ENCODE measurements around the gene XAF1. TPM values are rescaled to one million over a fixed set of nuclear protein-coding genes. Genes with fewer than 3 reads are reported as not detected.
"Not testable (repeated sequence)": the region's sequence is repeated elsewhere in the genome, so short reads cannot be mapped to it uniquely, and the experiment has no call there.

XAF1 gene
- polyA plus RNA-seq, 1 of the 3 experiments (the other 2 are of a cell fraction): 0.03 TPM

DNA sequence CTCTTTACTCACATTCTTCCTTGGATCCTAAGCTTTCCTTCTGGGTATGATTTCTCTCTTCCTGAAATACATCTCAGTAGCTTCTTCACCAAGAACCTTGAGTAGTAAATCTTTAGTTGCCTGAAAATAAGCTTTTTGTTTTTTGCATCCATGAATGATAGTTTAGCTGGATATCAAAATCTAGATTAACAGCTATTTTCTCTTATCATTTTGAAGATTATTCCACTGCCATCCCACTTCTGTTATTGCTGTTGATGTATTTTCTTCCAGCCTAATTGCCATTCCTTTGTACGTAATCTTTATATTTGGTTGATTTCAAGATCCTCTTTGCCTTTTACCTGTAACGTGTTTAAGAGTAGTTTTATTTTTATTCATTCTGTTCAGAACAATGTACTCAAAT is 12.6 kb downstream of the XAF1 start:
- 6% methylated on average over 2 of the region's 2 CpGs for WGBS (ENCODE audit: low lambda C conversion rate)
- Histone ChIP-seq H3F3A (replicated peaks; ENCODE audit: insufficient read depth) (no peaks in the 10 kb centered on the region), H3K9ac (no peak overlapping the region), H2AFZ (ENCODE audit: low read depth) (no peak overlapping the region), H3K36me3 (replicated peaks in 1 of 2; ENCODE audit: control insufficient read depth in 1 of 2, insufficient read depth in 2 of 2, low read length in 1 of 2) (no peaks in the 10 kb centered on the region), H3K27me3 (ENCODE audit: insufficient read depth) (peaks cover 32% of the 10 kb centered on the region; the same call in 1 of the 2 replicates), H4K20me1 (ENCODE audit: insufficient read depth) (no peaks in the 10 kb centered on the region), H3K4me1 (ENCODE audit: control insufficient read depth in 1 of 2, insufficient read depth in 2 of 2, low read depth in 1 of 2, low read length in 1 of 2) (no peaks in the 10 kb centered on the region), H3K9me2 (no peaks in the 10 kb centered on the region), H3K4me2 (no peak overlapping the region), H3K79me2 (ENCODE audit: insufficient read depth) (no peaks in the 10 kb centered on the region), H3K9me3 (peaks cover 9% of the 10 kb centered on the region; the same call in 1 of the 2 replicates), H3K27ac (ENCODE audit: low read depth in 2 of 2, low read length in 1 of 2) (no peak overlapping the region), H3K4me3 (ENCODE audit: low read depth in 2 of 2, low read length in 1 of 2) (no peak overlapping the region)
- POLR2A ChIA-PET: no interaction called here
- CTCF ChIA-PET: no interaction called here
- DNase-seq: no peak
- TF ChIP-seq FOXJ3 (CRISPR knock-in tag; IDR thresholded peaks at IDR 0.05) (no peak), NRF1 (IDR thresholded peaks at IDR 0.05; ENCODE audit: low read depth, low read length) (no peak)

DNA sequence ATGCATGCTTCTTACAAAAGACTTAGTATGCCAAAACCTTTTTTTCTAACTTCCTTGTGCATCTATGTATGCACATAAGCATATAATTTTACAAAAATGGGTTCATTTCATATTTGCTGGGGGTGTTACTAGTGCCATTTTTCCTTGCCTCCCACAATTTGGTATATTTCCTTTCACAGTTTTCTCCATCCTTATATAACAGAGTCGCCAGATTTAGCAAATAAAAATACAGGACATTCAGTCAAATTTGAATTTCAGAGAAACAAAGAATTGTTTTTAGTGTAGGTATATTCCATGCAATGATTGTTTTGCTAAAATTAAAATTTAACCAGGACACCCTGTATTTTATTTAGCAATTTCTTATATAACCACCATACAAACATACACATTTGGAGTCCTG is 16.2 kb downstream of the XAF1 start:
- Histone ChIP-seq H3K9ac (no peak overlapping the region), H3K4me3 (ENCODE audit: low read depth in 2 of 2, low read length in 1 of 2) (no peak overlapping the region), H3F3A (replicated peaks; ENCODE audit: insufficient read depth) (no peaks in the 10 kb centered on the region), H3K9me2 (no peaks in the 10 kb centered on the region), H3K27ac (ENCODE audit: low read depth in 2 of 2, low read length in 1 of 2) (no peak overlapping the region), H3K9me3 (peaks cover 9% of the 10 kb centered on the region; the same call in 1 of the 2 replicates), H3K79me2 (ENCODE audit: insufficient read depth) (no peaks in the 10 kb centered on the region), H4K20me1 (ENCODE audit: insufficient read depth) (no peaks in the 10 kb centered on the region), H2AFZ (ENCODE audit: low read depth) (no peak overlapping the region), H3K27me3 (ENCODE audit: insufficient read depth) (peaks cover 37% of the 10 kb centered on the region), H3K4me1 (ENCODE audit: control insufficient read depth in 1 of 2, insufficient read depth in 2 of 2, low read depth in 1 of 2, low read length in 1 of 2) (no peaks in the 10 kb centered on the region), H3K36me3 (replicated peaks in 1 of 2; ENCODE audit: control insufficient read depth in 1 of 2, insufficient read depth in 2 of 2, low read length in 1 of 2) (no peaks in the 10 kb centered on the region), H3K4me2 (no peak overlapping the region)
- ChIA-PET POLR2A (no interaction called here), CTCF (interaction anchor here (0.9 kb wide), 1 partner anchor 10 kb away, joined by 5 read pairs; no protein-coding TSS in a partner anchor)
- DNase-seq: no peak
- 2% methylated on average over 1 of the region's 1 CpG for WGBS (ENCODE audit: low lambda C conversion rate)
- TF ChIP-seq, protein P1, sequence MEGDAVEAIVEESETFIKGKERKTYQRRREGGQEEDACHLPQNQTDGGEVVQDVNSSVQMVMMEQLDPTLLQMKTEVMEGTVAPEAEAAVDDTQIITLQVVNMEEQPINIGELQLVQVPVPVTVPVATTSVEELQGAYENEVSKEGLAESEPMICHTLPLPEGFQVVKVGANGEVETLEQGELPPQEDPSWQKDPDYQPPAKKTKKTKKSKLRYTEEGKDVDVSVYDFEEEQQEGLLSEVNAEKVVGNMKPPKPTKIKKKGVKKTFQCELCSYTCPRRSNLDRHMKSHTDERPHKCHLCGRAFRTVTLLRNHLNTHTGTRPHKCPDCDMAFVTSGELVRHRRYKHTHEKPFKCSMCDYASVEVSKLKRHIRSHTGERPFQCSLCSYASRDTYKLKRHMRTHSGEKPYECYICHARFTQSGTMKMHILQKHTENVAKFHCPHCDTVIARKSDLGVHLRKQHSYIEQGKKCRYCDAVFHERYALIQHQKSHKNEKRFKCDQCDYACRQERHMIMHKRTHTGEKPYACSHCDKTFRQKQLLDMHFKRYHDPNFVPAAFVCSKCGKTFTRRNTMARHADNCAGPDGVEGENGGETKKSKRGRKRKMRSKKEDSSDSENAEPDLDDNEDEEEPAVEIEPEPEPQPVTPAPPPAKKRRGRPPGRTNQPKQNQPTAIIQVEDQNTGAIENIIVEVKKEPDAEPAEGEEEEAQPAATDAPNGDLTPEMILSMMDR (IDR thresholded peaks at IDR 0.05): no peak
- TF ChIP-seq FOXM1 (IDR thresholded peaks at IDR 0.05; ENCODE audit: low read depth) (no peak), TAF1 (IDR thresholded peaks at IDR 0.05; ENCODE audit: borderline replicate concordance, low read depth, low read length) (no peak), NFIC (IDR thresholded peaks at IDR 0.05; ENCODE audit: borderline replicate concordance) (no peak), TEAD4 (IDR thresholded peaks at IDR 0.05; ENCODE audit: borderline replicate concordance, insufficient read depth) (no peak), POLR2AphosphoS5 (IDR thresholded peaks at IDR 0.05; ENCODE audit: low read depth, low read length) (no peak), CHD2 (IDR thresholded peaks at IDR 0.05; ENCODE audit: low read length, partially characterized antibody) (no peak), GABPA (IDR thresholded peaks at IDR 0.05; ENCODE audit: low read depth) (no peak), SMC3 (IDR thresholded peaks at IDR 0.05; ENCODE audit: low read depth, low read length) (no peak), ELF1 (IDR thresholded peaks at IDR 0.05) (no peak), RAD21 (IDR thresholded peaks at IDR 0.05; ENCODE audit: low read length) (no peak), GATA2 (CRISPR knock-in tag; IDR thresholded peaks at IDR 0.05) (no peak)
- TF ChIP-seq, protein P2, sequence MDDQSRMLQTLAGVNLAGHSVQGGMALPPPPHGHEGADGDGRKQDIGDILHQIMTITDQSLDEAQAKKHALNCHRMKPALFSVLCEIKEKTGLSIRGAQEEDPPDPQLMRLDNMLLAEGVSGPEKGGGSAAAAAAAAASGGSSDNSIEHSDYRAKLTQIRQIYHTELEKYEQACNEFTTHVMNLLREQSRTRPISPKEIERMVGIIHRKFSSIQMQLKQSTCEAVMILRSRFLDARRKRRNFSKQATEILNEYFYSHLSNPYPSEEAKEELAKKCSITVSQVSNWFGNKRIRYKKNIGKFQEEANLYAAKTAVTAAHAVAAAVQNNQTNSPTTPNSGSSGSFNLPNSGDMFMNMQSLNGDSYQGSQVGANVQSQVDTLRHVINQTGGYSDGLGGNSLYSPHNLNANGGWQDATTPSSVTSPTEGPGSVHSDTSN (IDR thresholded peaks at IDR 0.05): no peak
- TF ChIP-seq, protein P3, sequence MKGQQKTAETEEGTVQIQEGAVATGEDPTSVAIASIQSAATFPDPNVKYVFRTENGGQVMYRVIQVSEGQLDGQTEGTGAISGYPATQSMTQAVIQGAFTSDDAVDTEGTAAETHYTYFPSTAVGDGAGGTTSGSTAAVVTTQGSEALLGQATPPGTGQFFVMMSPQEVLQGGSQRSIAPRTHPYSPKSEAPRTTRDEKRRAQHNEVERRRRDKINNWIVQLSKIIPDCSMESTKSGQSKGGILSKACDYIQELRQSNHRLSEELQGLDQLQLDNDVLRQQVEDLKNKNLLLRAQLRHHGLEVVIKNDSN (IDR thresholded peaks at IDR 0.05; ENCODE audit: borderline replicate concordance, low read depth): no peak
- TF ChIP-seq, protein P4, sequence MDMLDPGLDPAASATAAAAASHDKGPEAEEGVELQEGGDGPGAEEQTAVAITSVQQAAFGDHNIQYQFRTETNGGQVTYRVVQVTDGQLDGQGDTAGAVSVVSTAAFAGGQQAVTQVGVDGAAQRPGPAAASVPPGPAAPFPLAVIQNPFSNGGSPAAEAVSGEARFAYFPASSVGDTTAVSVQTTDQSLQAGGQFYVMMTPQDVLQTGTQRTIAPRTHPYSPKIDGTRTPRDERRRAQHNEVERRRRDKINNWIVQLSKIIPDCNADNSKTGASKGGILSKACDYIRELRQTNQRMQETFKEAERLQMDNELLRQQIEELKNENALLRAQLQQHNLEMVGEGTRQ (IDR thresholded peaks at IDR 0.05; ENCODE audit: borderline replicate concordance, low read depth, low read length): no peak
- TF ChIP-seq, protein P5, sequence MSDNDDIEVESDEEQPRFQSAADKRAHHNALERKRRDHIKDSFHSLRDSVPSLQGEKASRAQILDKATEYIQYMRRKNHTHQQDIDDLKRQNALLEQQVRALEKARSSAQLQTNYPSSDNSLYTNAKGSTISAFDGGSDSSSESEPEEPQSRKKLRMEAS (IDR thresholded peaks at IDR 0.05; ENCODE audit: low read depth): no peak

DNA sequence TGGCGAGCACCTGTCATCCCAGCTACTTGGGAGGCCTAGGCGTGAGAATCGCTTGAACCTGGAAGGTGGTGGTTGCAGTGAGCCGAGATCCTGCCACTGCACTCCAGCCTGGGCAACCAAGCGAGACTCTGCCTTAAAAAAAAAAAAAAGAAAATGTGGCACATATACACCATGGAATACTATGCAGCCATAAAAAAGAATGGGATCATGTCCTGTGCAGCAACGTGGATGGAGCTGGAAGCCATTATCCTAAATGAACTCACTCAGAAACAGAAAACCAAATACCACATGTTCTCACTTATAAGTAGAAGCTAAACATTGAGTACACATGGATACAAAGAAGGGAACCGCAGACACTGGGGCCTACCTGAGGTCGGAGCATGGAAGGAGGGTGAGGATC is 19.1 kb downstream of the XAF1 start:
- POLR2A ChIA-PET; H3K27ac ChIP-seq (ENCODE audit: low read depth in 2 of 2, low read length in 1 of 2); H3K9ac ChIP-seq; H3F3A ChIP-seq (replicated peaks; ENCODE audit: insufficient read depth); H3K9me2 ChIP-seq; H3K79me2 ChIP-seq (ENCODE audit: insufficient read depth); DNase-seq; H3K4me1 ChIP-seq (ENCODE audit: control insufficient read depth in 1 of 2, insufficient read depth in 2 of 2, low read depth in 1 of 2, low read length in 1 of 2); H2AFZ ChIP-seq (ENCODE audit: low read depth); H3K4me2 ChIP-seq; CTCF ChIA-PET; H3K36me3 ChIP-seq (replicated peaks in 1 of 2; ENCODE audit: control insufficient read depth in 1 of 2, insufficient read depth in 2 of 2, low read length in 1 of 2); H4K20me1 ChIP-seq (ENCODE audit: insufficient read depth); H3K9me3 ChIP-seq; H3K4me3 ChIP-seq (ENCODE audit: low read depth in 2 of 2, low read length in 1 of 2): not testable (repeated sequence)
- H3K27me3 ChIP-seq (ENCODE audit: insufficient read depth): peaks cover 64% of the 10 kb centered on the region
- WGBS (ENCODE audit: low lambda C conversion rate): 38% methylated on average over 8 of the region's 8 CpGs

Measured in SK-N-SH (cell line).